ENCODE data around the gene MAB21L1. TPM values are rescaled to one million over a fixed set of nuclear protein-coding genes. Genes with fewer than 3 reads are reported as not detected.

MAB21L1 gene
- total and polyA plus RNA-seq, 2 donors (not counting 3 experiments of a cell fraction or from before 2014, with no cell fraction given): 0.03 TPM; not detected in 1

DNA sequence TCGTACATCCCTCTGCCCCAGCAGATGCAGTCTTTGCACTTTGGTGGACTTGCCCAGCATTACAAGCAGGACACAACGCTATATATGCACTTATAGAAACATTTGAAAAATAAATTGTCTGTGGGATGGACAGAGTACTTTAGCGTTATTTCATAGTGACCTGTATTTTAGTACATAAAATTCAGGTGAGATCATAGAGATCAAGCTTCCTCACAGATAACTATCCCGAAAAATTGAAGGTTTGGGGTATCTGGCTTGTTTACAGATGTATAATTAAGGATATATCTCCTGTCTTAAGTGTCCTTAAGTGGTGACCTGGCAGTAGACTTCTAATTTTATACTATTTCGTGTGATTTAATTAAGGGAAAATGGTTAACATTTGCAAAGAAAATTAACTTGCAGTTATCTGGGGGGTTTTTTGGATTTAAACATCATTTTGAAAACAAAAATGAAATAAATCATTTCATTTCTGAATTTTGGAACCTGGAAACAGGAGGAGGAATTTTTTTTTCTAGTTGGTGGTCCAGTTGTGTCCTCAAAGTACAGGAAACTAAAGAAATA is 977 bp upstream of the MAB21L1 start:
- no peak for FAIRE-seq
- intact Hi-C loops (cut with micrococcal nuclease) (loop anchor here (10.0 kb wide), 1 partner anchor 263 kb away; no protein-coding TSS in a partner anchor), dilution Hi-C loops (cut with MboI; ENCODE audit: extremely low pct_ligation_motif_present, low sequenced_read_pairs) (no loop called here)
- Histone ChIP-seq H3K27ac (ENCODE audit: insufficient read depth, low read depth, low read length) (no peak overlapping the region), H3K27me3 (ENCODE audit: control insufficient read depth in 2 of 2, insufficient read depth in 2 of 2, low read length in 2 of 2) (no peaks in the 10 kb centered on the region), H3K4me1 (ENCODE audit: control insufficient read depth, extremely low read depth, insufficient read depth, low read length) (no peaks in the 10 kb centered on the region), H3K4me3 (replicated peaks in 1 of 3; ENCODE audit: insufficient read depth in 1 of 3, low read depth in 1 of 3, low read length in 3 of 3) (no peak overlapping the region), H3K36me3 (ENCODE audit: control insufficient read depth in 2 of 2, extremely low read depth in 1 of 2, insufficient read depth in 2 of 2, low read length in 2 of 2) (no peaks in the 10 kb centered on the region), H3K9me3 (replicated peaks; ENCODE audit: control insufficient read depth, insufficient read depth, low read length) (no peaks in the 10 kb centered on the region), H3K9ac (replicated peaks; ENCODE audit: extremely low read depth, insufficient read depth, low read length) (no peak overlapping the region), H3K4me2 (ENCODE audit: insufficient read depth, low read length) (no peak overlapping the region), H3K79me2 (ENCODE audit: control insufficient read depth, insufficient read depth, low read length) (no peaks in the 10 kb centered on the region), H3K9me1 (replicated peaks; ENCODE audit: control insufficient read depth, extremely low read depth, insufficient read depth, low read length) (peaks cover 2% of the 10 kb centered on the region), H4K20me1 (replicated peaks; ENCODE audit: control insufficient read depth, extremely low read depth, insufficient read depth, low read length) (no peaks in the 10 kb centered on the region), H2AFZ (ENCODE audit: low read depth, low read length) (no peak overlapping the region)
- BruUV-seq (replicated peaks): no TSS peak
- CTCF ChIA-PET: no interaction called here
- no peak for DNase-seq (ENCODE audit: low read depth, low spot score)
- POLR2A ChIA-PET: no interaction called here
- no peak for TF ChIP-seq GATA2 (IDR thresholded peaks at IDR 0.05; ENCODE audit: insufficient read depth, insufficient read length, low read depth, low read length)
- TF ChIP-seq EZH2 (IDR thresholded peaks at IDR 0.05; ENCODE audit: borderline replicate concordance, low read depth, low read length, severe bottlenecking): no peak
- TF ChIP-seq MAX (IDR thresholded peaks at IDR 0.05; ENCODE audit: insufficient read depth, insufficient read length): no peak
- TF ChIP-seq JUN (IDR thresholded peaks at IDR 0.05; ENCODE audit: borderline replicate concordance, insufficient read depth, insufficient read length, low read depth): no peak
- no peak for TF ChIP-seq FOS (IDR thresholded peaks at IDR 0.05; ENCODE audit: borderline replicate concordance, insufficient read depth, low read length)
- no peak for TF ChIP-seq CTCF (IDR thresholded peaks at IDR 0.05; ENCODE audit: extremely low read depth in 1 of 2, insufficient read depth in 1 of 2, low read depth in 1 of 2, low read length in 2 of 2)
- no peak for TF ChIP-seq POLR2AphosphoS5 (IDR thresholded peaks at IDR 0.05; ENCODE audit: insufficient read depth, low read depth, low read length)
- no peak for TF ChIP-seq MYC (IDR thresholded peaks at IDR 0.05; ENCODE audit: low read depth, low read length)

Measured in endothelial cell of umbilical vein (primary cell).